Aorta (tissue), 5 donors: ENCODE measurements around the gene ADM5. TPM values are rescaled to one million over a fixed set of nuclear protein-coding genes. Genes with fewer than 3 reads are reported as not detected.
"Not testable (repeated sequence)": the region's sequence is repeated elsewhere in the genome, so short reads cannot be mapped to it uniquely, and the experiment has no call there.

Source experiments
- ATAC-seq: fragments of 200-7000 bp; cut with Tn5 transposase; one replicate; pipeline ENCODE4 v1.9.1; 2022; ENCODE audit warnings: moderate library complexity; ENCODE audit not compliant: low FRiP score
- DNase-seq, 2 donors: peaks; one replicate each; pipeline ENCODE4 v3.0.0-alpha.2; 2020
- H3K27ac ChIP-seq, 2 donors: one replicate each; pipeline ENCODE4 v1.5.1; 2013; ENCODE audit warnings: low read length in 2 of 2, mild to moderate bottlenecking in 2 of 2, moderate library complexity in 2 of 2, control low read depth in 1 of 2, inconsistent platforms in 1 of 2, low read depth in 1 of 2
- H3K27me3 ChIP-seq, 2 donors: one replicate each; pipeline ENCODE4 v1.6.1; 2013; ENCODE audit warnings: control low read depth in 1 of 2, low read length in 1 of 2, mild to moderate bottlenecking in 1 of 2, moderate library complexity in 1 of 2; ENCODE audit not compliant: insufficient read depth in 2 of 2, control insufficient read depth in 1 of 2
- H3K36me3 ChIP-seq, 2 donors: one replicate each; pipeline ENCODE4 v1.6.1; 2013; ENCODE audit warnings: control low read depth in 1 of 2, low read length in 1 of 2, mild to moderate bottlenecking in 1 of 2; ENCODE audit not compliant: insufficient read depth in 2 of 2, control insufficient read depth in 1 of 2
- H3K4me1 ChIP-seq, 2 donors: one replicate each; pipeline ENCODE4 v1.6.1; 2013; ENCODE audit warnings: low read length in 2 of 2, control low read depth in 1 of 2, mild to moderate bottlenecking in 1 of 2, moderate library complexity in 1 of 2; ENCODE audit not compliant: insufficient read depth in 2 of 2, control insufficient read depth in 1 of 2
- H3K4me3 ChIP-seq, 2 donors: one replicate each; pipeline ENCODE4 v1.5.1; 2013; ENCODE audit warnings: low read length in 2 of 2, control low read depth in 1 of 2, mild to moderate bottlenecking in 1 of 2
- H3K9me3 ChIP-seq: one replicate; pipeline ENCODE4 v1.6.1; 2013; ENCODE audit warnings: mild to moderate bottlenecking, low read length; ENCODE audit not compliant: control insufficient read depth
- WGBS, 2 donors: extraction: QIAGEN DNeasy Blood & Tissue Kit; methylation state at CpG; one replicate each; pipeline ENCODE4 v1.1.7; 2013; 5-methylcytosine and 5-hydroxymethylcytosine counted together
- intact Hi-C, 2 donors: fragments of 100-400 bp; cut with DNase I; formaldehyde crosslinking; loops; one replicate each; pipeline versions ENCODE4 v1.14.2 to v1.15.0; 2022
- polyA plus RNA-seq, 2 donors: library from polyadenylated mRNA; stranded (reverse); fragments of 200-250 nt; gene quantifications; one replicate each; pipeline ENCODE4 v1.2.3, GENCODE V29; 2013
- total RNA-seq, 2 donors: library from RNA; stranded (reverse); fragmentation: NEBNext Ultra II Directional; extraction: Animal tissue kit (Norgen Biotek cat#: 25700); gene quantifications; one replicate each; pipeline ENCODE4 v1.2.1, GENCODE V29; 2021
- donor health status: healthy with polysubstance abuse.
- donor health status: Bipolar disorder and iron deficiency.
- donor health status: DM: no; HTN: no; CAD: no.
- donor health status: DM: no; HTN: no; CAD: no.
- donor health status: DM: yes; HTN: yes; CAD: no.

The ADM5 gene
- total and polyA plus RNA-seq, 4 donors = 0.13 to 4.8 (median 0.78) TPM

DNA sequence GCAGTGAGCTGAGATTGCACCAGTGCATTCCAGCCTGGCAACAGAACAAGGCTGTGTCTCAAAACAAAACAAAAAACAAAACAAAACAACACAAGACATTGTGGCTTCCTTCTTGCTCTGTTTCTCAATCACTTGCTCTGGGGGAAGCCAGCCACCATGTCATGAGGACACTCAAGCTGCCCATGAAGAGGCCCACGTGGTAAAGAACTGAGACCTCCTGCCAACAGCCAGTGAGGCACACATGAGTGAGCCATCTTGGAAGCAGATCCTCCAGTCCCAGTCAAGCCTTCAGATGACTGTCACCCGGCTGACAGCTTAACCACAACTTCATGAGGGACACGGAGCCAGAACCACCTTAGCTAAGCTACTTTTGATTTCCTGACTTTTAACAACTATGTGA lies 26.8 kb downstream of the ADM5 start:
- H3K36me3 ChIP-seq = no peaks in the 10 kb centered on the region
- intact Hi-C loops = no loop called here
- no peak overlapping the region for H3K27ac ChIP-seq
- 72 to 73% methylated on average over 3 of the region's 3 CpGs for WGBS, 2 donors
- ATAC-seq (no peak), DNase-seq (no peak)
- H3K4me1 ChIP-seq = no peaks in the 10 kb centered on the region
- no peaks in the 10 kb centered on the region for H3K9me3 ChIP-seq
- no peak overlapping the region for H3K4me3 ChIP-seq
- H3K27me3 ChIP-seq = no peaks in the 10 kb centered on the region

DNA sequence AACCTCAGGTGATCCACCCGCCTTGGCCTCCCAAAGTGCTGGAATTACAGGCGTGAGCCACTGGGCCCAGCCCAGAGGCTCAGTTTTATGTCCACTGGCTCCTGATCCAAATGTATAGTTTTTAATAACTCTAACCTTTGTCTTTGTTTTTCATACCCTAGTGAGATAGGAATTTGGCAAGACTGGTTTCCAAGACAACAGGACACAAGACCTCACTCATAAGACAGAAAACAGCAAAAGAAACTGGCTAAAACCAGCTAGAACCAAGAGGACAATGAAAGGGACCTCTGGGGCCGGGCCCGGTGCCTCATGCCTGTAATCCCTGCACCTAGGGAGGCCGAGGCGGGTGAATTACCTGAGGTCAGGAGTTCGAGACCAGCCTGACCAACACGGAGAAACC lies 29.1 kb downstream of the ADM5 start:
- no peaks in the 10 kb centered on the region for H3K4me1 ChIP-seq
- no peaks in the 10 kb centered on the region for H3K36me3 ChIP-seq
- DNase-seq (no peak), ATAC-seq (no peak)
- no peaks in the 10 kb centered on the region for H3K27me3 ChIP-seq
- intact Hi-C loops = no loop called here
- H3K27ac ChIP-seq = no peak overlapping the region
- no peaks in the 10 kb centered on the region for H3K9me3 ChIP-seq
- no peak overlapping the region for H3K4me3 ChIP-seq
- WGBS, 2 donors = 67 to 69% methylated on average over 8 of the region's 8 CpGs

DNA sequence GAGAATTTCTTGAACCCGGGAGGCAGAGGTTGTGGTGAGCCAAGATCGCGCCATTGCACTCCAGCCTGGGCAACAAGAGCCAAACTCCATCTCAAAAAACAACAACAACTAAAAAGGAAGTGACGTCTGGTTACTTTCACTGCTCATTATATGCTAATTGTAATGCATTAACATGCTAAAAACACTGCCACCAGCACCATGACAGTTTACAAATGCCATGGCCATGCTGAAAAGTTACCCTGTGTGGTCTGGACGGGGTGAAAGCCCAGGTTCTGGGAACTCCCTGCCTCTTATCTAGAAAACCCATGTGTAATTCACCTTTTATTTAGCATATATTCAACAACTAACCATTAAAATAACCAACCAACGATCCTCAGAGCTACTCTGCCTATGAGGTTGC lies 29.6 kb downstream of the ADM5 start:
- no peak for DNase-seq
- ATAC-seq = no peak
- H3K27ac ChIP-seq = no peak overlapping the region
- 80 to 82% methylated on average over 6 of the region's 6 CpGs for WGBS, 2 donors
- no peaks in the 10 kb centered on the region for H3K4me1 ChIP-seq
- no peaks in the 10 kb centered on the region for H3K36me3 ChIP-seq
- H3K4me3 ChIP-seq = no peak overlapping the region
- H3K27me3 ChIP-seq = no peaks in the 10 kb centered on the region
- intact Hi-C loops = no loop called here
- no peaks in the 10 kb centered on the region for H3K9me3 ChIP-seq

DNA sequence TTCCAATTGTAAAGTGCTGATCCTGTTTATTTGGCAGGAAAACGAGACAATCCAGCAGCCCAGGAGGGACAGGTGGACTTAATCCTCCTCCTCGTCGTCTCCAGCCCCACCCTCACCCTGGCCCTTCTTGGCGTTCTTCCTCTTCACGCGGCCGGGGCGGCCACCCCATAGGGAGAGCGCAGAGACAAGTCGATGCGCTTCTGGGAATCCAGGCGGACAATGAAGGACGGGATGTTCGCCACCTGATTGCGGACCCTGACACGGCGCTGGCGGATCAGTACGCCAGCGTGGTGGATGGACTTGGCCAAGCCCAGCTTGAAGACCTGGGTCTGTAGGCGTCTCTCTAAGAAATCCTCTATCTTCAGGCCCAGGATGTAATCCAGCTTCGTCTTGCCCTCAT lies 30.0 kb downstream of the ADM5 start:
- H3K9me3 ChIP-seq, H3K4me1 ChIP-seq, H3K27me3 ChIP-seq, intact Hi-C loops, ATAC-seq, H3K36me3 ChIP-seq, DNase-seq, H3K4me3 ChIP-seq, H3K27ac ChIP-seq: not testable (repeated sequence)
- 80 to 88% methylated on average over 22 of the region's 22 CpGs for WGBS, 2 donors

DNA sequence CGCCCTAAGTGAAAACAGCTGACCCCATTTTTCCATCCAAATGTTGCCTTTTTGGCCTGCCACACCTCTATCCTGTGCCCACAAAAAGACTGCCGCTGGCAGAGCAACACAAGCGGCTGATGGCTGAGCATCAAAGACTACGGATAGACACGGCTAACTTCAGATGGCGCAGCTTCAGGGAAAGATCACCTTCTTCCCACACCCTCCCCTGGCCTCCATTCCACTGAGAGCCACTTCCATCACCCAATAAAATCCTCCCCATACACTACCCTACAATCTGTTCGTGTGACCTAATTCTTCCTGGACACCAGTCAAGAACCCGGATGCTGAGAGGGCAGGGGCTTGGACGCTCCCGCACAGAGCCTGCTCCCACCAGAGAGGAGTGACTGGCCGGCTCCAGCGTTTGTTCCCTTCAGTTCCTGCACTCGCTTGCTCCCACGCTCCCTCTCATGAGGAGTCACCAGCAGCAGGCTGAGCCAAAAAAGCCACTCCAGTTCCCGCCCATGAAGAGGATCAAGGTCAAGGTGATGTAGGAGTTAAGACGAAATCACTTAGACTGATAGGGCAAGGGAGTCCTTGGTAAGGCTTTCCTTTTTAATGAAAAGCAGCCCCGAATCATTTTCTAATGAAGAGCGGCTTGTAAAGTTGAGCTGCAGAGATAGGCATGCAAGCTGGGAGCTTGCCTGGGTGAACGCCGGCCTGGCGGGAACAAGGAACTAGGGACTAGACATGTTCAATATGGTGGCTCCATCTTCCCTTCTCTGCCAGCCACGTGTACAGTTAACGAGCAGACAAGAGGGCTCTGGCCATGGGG lies 38.0 kb downstream of the ADM5 start:
- Histone ChIP-seq H3K9me3 (no peaks in the 10 kb centered on the region), H3K4me3 (no peak overlapping the region), H3K4me1 (no peaks in the 10 kb centered on the region), H3K36me3 (no peaks in the 10 kb centered on the region), H3K27ac (no peak overlapping the region), H3K27me3 (no peaks in the 10 kb centered on the region)
- WGBS, 2 donors = 31 to 33% methylated on average over 23 of the region's 23 CpGs
- ATAC-seq (peak; percentile 78), DNase-seq (peak; percentile 72 to 84)
- intact Hi-C loops = no loop called here

DNA sequence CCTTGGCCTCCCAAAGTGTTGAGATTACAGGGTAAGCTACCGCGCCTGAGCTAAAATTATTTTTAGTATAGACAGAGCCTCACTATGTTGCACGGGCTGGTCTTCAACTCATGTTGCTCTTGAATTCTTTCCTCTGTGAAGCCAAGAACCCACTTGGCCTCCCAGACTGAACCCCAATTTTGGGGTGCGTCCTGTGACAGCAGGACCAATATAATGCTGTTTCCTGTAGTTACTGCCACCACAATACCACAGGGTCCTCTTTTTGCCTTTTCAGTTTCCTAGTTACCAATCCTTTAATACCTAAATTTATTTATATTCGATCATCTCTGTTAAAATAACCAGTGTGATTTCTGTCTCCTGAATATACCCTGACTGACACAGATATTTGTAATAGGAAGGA lies 40.8 kb downstream of the ADM5 start:
- WGBS, 2 donors = 82 to 87% methylated on average over 5 of the region's 5 CpGs
- no peaks in the 10 kb centered on the region for H3K27me3 ChIP-seq
- H3K27ac ChIP-seq = no peak overlapping the region
- intact Hi-C loops = no loop called here
- ATAC-seq = no peak
- no peak overlapping the region for H3K4me3 ChIP-seq
- H3K9me3 ChIP-seq = no peaks in the 10 kb centered on the region
- H3K4me1 ChIP-seq = no peaks in the 10 kb centered on the region
- no peak for DNase-seq
- H3K36me3 ChIP-seq = no peaks in the 10 kb centered on the region

DNA sequence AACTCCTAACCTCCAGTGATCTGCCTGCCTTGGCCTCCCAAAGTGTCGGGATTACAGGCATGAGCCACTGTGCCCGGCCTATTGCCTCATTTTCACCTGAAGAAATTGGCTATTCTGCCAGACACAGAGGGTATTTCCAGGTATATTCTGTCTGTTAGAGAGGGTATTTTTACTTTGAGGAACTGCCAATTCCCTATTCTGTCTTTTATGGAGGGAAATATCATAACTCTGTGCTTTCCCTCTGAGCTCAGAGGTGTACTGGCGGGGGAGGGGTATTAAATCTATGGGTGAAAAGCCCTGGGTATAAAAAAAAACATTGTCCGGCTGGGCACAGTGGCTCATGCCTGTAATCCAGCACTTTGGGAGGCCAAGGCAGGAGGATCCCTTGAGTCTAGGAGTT lies 48.9 kb downstream of the ADM5 start:
- Histone ChIP-seq H3K36me3 (no peaks in the 10 kb centered on the region), H3K27ac (no peak overlapping the region), H3K4me3 (no peak overlapping the region), H3K4me1 (no peaks in the 10 kb centered on the region), H3K27me3 (no peaks in the 10 kb centered on the region), H3K9me3 (no peaks in the 10 kb centered on the region)
- intact Hi-C loops = no loop called here
- no peak for DNase-seq
- no peak for ATAC-seq
- WGBS, 2 donors = 83 to 84% methylated on average over 4 of the region's 4 CpGs

DNA sequence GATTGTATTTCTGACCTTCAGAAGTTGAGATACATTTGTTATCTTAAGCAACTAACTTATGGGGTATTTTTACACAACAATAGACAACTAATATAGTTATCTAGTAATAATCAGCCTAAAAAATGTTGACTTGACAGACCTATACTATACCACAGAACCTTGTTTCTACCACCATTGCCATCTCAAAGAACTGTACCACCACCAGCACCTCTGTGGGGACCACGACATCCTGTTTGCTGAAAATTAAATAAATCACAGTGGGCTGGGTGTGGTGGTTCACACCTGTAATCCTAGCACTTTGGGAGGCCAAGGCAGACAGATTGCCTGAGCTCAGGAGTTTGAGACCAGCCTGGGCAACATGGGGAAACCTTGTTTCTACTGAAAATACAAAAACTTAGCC lies 49.7 kb downstream of the ADM5 start:
- H3K36me3 ChIP-seq = no peaks in the 10 kb centered on the region
- H3K4me3 ChIP-seq = no peak overlapping the region
- ATAC-seq (no peak), DNase-seq (no peak)
- intact Hi-C loops = no loop called here
- H3K9me3 ChIP-seq = no peaks in the 10 kb centered on the region
- WGBS, 2 donors = 94 to 95% methylated on average over 1 of the region's 1 CpG
- no peak overlapping the region for H3K27ac ChIP-seq
- no peaks in the 10 kb centered on the region for H3K27me3 ChIP-seq
- H3K4me1 ChIP-seq = no peaks in the 10 kb centered on the region

DNA sequence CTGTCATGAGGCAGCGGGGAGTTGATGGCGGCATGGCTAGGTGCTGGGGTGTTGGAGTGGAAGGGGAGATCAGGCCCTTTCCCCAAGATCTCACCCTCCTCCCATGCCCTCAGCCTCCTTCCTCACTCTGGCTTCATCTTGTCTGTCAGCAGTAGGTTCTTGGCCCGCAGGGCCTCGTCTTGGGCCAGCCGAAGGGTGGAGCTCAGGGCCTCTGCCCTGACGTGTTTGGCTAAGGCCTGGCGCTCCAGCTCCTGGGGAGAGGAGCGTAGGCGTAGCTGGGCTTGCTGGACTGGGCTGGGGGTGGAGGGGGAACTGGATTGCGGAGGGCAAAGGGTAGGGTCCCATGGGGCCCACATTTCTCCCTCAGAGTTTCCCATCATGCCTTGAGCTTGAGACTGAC lies 50.5 kb downstream of the ADM5 start:
- ATAC-seq (no peak), DNase-seq (no peak)
- H3K4me1 ChIP-seq = no peaks in the 10 kb centered on the region
- no peak overlapping the region for H3K4me3 ChIP-seq
- H3K27ac ChIP-seq = no peak overlapping the region
- no peaks in the 10 kb centered on the region for H3K9me3 ChIP-seq
- 78 to 82% methylated on average over 10 of the region's 10 CpGs for WGBS, 2 donors
- no peaks in the 10 kb centered on the region for H3K27me3 ChIP-seq
- intact Hi-C loops = no loop called here
- no peaks in the 10 kb centered on the region for H3K36me3 ChIP-seq
